Measurements from ENCODE around the gene MCM6.
"Not testable (repeated sequence)": the region's sequence is repeated elsewhere in the genome, so short reads cannot be mapped to it uniquely, and the experiment has no call there.

Gene MCM6

DNA sequence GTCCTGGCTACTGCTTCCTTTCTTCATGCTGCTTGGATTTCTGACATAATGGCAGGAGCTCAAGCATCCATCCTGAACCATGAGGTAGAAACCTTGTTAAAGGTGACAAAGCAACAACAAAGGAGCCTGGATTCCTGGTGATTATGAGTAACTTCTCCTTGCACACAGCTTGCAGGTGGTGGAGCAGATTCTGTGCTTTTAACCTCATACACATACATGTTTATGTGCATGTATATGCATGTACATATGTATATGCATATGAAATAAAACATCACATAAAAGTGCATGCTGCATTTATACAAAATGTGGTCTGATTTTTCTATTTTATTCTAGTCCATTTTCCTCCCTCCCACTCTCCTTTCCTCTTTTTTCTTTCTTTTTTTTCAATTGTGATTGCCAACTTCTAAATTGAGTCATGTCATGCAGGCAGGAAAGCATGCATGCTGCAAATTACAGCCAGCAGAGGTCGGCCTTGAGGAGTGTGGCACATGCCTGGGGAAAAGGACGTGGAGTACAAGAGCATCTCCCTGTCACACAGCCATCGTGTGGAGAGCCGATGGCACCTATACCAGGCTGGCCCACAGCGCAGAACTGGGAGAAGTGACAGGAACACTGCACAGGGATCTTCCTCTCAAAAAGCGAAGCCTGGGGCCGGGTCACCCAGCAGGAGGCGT, 57.2 kb downstream of the MCM6 start:
- no peak for DNase-seq

GRCh38 chr2:135817951-135818350, 58.3 kb downstream of the MCM6 start:
- no peak for DNase-seq

- no peak for DNase-seq
Observed at GRCh38 chr2:135817466-135817865, 58.8 kb downstream of the MCM6 start.

DNA sequence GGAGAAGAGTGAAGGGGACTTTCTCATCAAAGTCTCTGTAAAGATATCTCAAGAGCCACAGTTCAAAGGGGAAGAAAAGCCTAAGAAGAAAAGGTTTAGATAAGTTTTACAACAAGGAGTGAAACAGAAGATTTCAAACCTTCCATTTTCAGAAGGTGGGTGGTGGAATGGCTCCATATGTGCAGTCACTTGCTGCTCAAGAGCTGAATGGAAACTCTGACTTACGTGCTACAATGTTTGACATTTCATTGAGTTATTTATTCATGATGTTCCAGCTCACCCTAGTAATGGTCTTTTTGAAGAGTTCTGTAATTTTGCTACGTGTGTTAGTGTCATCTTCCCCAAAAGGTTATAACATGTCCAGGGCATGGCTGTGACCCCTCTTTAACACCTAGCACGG, 61.0 kb downstream of the MCM6 start:
- DNase-seq, result no peak

DNA sequence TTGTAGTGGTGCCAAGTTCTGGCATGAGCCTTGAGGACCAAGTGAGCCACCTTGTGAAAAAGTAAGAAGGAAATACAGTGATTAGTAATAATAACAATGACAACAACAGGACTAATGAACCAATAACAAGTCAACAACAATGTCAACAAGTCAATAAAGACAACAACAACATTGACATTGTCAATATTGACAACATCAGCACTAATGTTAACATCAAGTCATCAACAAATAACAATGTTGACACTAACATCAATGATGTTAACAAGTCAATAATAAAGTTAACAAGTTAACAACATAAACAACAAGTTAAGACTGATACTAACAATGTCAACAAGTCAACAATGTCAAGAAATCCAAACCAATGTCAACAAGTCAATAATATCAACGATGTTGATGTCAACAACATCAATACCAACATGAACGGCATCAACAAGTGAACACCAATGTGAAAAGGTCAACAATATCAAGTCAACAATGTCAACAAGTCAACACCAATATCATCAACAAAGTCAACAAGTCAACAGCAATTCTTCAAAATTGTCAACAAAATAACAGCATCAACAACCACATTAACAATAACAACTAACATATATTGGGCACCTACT, 63.2 kb downstream of the MCM6 start:
- no peak for DNase-seq

DNA sequence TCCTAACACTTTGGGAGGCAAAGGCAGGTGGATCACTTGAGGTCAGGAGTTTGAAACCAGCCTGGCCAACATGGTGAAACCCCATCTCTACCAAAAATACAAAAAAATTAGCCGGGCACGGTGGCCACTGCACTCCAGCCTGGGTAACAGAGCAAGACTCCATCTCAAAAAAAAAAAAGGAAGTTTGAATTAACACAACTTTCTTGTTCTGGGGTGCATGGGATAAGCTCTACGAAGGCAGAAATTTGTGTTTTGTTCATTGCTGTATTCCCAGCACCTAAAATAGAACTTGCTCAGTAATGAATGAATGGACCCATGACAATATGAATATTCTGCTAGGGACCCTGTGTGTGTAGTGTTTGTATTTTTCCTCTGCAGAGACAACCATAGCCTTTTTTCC, 68.4 kb downstream of the MCM6 start:
- not testable (repeated sequence) for DNase-seq

- DNase-seq, result no peak
Observed at GRCh38 chr2:135803278-135803677, 73.0 kb downstream of the MCM6 start.

DNA sequence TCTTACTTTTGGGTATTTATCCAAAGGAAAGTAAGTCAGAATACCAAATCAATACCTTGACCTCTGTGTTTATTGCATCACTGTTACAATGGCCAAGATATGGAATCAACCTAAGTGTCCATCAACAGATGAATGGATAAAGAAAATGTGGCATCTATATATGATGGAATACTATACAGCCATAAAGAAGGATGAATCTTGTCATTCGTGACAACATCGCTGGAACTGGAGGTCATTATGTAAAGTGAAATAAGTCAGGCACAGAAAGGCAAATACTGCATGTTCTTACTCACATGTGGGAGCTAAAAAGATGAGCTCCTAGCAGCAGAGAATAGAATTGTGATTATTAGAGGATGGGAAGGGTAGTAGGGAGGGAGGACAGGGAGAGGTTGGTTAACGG, 73.9 kb downstream of the MCM6 start:
- no peak for DNase-seq

- no peak for DNase-seq
Observed at GRCh38 chr2:135800513-135801460, 75.5 kb downstream of the MCM6 start.

DNA sequence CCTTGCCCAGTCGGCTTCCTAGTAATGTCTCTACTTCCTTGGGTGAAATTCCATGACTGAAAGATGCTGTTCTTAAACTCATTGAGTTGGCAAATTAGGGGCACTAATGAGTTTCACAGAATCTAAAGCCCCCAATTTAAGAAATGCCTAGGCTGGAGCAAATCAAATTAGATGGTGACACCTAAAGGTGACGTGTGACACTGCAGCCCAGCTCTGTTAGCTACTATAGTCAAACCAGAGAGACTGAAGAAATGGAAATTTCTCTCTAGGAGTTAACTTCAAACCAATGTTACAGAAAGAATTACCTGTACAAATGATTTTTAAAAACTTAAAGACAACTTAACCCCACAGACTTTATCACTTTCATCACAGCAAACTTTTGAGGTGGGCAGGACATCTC, 76.5 kb downstream of the MCM6 start:
- DNase-seq, result no peak

DNA sequence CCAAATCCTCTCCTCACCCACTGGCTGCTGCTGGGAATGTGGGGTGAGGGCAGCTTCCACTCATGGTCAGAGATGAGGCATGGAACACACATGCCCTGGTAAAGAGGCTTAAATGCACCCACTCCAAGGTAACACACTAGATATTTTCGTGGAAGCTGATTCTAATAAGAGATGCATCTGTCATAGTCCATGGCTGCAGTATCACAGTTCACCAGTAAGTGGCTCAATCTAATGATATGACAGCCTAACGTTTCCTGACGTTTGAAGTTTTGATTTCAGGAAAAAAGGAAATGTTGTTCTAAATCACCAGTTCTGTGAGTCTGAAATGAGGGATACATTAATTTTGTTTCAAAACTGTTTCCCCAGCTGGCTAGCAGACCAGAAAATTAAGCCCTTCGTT, 77.5 kb downstream of the MCM6 start:
- DNase-seq, result peak in 1 of 2 experiments; percentile 13

DNA sequence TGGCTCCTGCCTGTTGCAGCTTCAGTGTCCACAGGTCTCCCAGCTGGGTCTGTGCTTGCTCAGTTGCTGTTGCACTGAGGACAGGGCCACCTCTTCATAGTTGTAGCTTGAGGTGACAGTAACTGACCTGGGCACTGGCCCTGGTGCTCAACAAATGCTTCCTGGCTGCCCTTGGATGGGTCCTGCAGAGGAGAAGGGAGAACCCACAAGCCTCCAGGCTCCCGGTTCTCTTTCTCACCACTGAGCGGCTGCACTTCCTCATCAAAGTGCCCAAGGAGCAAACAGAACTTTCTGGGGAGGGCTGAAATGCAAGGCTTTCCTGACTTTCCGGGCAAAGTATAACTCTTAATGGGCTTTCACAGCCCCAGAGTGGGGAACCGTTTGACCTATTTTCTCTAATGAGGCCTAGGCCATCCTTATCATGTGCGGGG, 78.0 kb downstream of the MCM6 start:
- DNase-seq, result no peak

GRCh38 chr2:135797497-135798274, 78.6 kb downstream of the MCM6 start:
- peak; percentile 2 to 79 for DNase-seq

DNA sequence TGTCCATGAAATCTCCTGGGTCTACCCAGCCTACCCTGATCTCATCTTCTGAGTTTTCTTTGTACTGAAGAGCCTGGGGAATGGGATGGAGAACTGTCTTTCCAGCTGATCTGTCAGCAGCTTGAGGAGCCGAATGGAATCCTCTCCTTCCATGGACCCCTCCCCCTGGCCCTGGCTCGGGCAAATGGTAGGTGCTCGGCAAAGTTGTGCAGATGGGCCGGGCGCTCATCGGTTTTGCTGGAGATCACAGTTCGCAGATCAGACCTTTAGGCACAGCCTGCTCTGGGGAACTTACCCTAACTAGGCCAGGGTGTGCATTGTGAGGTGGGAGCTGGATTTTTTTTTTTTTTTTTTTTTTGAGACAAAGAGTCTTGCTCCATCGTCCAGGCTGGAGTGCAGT, 79.6 kb downstream of the MCM6 start:
- DNase-seq, result no peak

- not testable (repeated sequence) for DNase-seq
Observed at GRCh38 chr2:135795641-135796040, 80.6 kb downstream of the MCM6 start.

DNA sequence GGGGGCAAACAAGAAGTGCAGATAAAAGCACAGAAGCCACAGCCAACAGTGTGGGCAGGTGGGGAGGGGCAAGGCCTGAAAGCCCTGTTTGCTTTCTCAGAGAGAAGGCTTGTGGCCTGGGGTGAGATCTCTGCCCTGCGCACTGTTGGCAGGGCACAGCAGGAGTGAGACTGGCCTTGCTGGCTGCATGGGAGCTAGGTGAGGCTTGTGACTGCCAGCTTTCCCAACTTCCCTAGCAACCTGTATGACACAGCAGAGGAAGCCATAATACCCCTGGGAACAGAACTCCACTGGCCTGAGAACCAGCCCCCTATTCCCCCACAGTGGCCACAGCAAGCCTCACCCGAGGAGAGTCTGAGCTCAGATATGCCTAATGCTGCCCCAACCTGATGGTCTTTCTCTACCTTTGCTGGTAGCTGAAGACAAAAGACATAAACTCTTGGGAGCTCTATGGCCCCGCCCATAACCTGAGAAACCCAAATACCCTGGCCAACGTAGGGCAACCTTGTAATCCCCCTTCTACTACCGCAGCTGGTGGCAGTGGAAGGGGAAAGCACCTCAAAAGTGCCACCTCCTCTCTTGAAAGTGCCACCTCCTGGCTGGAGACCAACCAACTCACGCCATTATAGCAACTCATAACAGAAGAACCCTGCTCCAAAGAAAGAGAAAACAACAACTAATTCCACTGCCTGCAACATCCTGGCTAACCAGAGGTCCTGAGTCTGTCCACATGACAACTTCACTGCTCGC, 83.7 kb downstream of the MCM6 start:
- no peak for DNase-seq

DNA sequence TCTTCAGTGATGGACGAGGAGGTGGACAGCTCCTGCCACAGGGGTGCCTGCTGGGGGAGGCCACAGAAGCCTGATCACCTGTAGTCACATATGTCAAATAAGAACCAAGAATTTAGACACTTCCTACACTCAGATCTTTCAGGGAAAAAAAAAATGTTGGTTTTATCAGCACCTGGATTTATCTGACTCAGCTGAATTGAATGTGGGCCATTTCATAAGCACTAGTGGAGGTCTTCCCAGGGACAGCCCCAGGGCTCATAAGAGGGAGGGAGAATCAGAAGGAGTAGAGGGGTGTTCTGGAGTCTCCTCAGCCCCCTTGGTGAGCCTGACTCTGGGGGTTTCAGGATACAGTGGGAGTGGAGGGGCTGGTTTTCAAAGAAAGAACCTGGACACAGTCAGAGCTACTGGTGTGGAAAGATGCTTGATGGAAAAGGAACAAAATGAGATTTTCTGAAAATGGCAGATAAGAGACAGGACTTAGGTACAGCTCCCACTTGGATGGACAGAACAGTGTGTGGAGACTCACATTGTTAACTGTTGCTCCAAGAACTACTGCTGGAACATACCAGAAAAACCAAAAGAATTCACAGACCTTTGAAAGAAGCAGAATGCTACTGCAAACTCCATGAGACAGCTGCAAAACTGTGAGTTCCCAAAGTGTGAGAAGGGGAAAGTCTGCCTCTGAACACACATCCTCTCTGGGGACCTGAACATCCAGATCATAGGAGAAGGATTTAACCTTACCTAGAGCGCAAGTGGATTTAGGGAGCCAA, 84.6 kb downstream of the MCM6 start:
- no peak for DNase-seq

DNA sequence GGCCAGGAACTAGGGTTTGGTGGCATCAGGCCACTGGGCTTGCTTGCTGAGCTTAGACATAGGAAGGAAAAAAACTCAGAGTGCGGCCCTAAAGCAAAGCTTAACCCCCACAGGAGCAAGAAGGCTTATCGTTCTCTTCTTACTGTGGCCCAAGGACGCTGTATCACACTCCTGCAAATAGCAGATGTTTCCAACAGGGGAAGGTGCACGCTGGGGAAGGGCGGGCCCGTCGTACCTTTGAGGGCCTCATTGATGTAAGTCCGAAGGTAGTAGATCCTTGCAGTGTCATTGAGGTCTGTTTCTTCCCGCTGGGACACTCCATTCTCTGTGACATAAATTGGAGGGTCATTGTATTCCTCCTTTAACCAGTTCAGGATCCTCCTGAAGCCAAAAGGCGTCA, 85.8 kb downstream of the MCM6 start:
- DNase-seq, result no peak

All from NCI-H446 (cell line).